ENCODE data around the gene CSNK2A3.
"Not testable (repeated sequence)": the region's sequence is repeated elsewhere in the genome, so short reads cannot be mapped to it uniquely, and the experiment has no call there.

CSNK2A3 gene

GRCh38 chr11:11379661-11380060 is 26.6 kb upstream of the CSNK2A3 start:
- DNase-seq (ENCODE audit: low spot score) = no peak

GRCh38 chr11:11378184-11378940 is 25.3 kb upstream of the CSNK2A3 start:
- DNase-seq (ENCODE audit: low spot score) = no peak

- no peak for DNase-seq (ENCODE audit: low spot score)
These were observed 21.5 kb upstream of the CSNK2A3 start for GRCh38 chr11:11374358-11375148.

GRCh38 chr11:11373934-11374333 is 20.9 kb upstream of the CSNK2A3 start:
- no peak for DNase-seq (ENCODE audit: low spot score)

- no peak for DNase-seq (ENCODE audit: low spot score)
These were observed 19.4 kb upstream of the CSNK2A3 start for GRCh38 chr11:11372461-11372860.

GRCh38 chr11:11370962-11371303 is 17.9 kb upstream of the CSNK2A3 start:
- no peak for DNase-seq (ENCODE audit: low spot score)

- no peak for DNase-seq (ENCODE audit: low spot score)
These were observed 17.4 kb upstream of the CSNK2A3 start for GRCh38 chr11:11370255-11370961.

- no peak for DNase-seq (ENCODE audit: low spot score)
These were observed 13.7 kb upstream of the CSNK2A3 start for GRCh38 chr11:11366793-11367192.

- DNase-seq (ENCODE audit: low spot score) = no peak
These were observed 10.6 kb upstream of the CSNK2A3 start for GRCh38 chr11:11363674-11364073.

- DNase-seq (ENCODE audit: low spot score) = no peak
These were observed 6.6 kb upstream of the CSNK2A3 start for GRCh38 chr11:11359611-11360010.

GRCh38 chr11:11356842-11357241 is 3.8 kb upstream of the CSNK2A3 start:
- DNase-seq (ENCODE audit: low spot score) = no peak

- DNase-seq (ENCODE audit: low spot score) = not testable (repeated sequence)
These were observed 1.2 kb downstream of the CSNK2A3 start for GRCh38 chr11:11351851-11352250.

- no peak for DNase-seq (ENCODE audit: low spot score)
These were observed 1.9 kb downstream of the CSNK2A3 start for GRCh38 chr11:11351042-11351586.

- DNase-seq (ENCODE audit: low spot score) = no peak
These were observed 3.1 kb downstream of the CSNK2A3 start for GRCh38 chr11:11349870-11350337.

GRCh38 chr11:11349106-11349825 is 3.8 kb downstream of the CSNK2A3 start:
- no peak for DNase-seq (ENCODE audit: low spot score)

- no peak for DNase-seq (ENCODE audit: low spot score)
These were observed 4.7 kb downstream of the CSNK2A3 start for GRCh38 chr11:11348303-11348702.

GRCh38 chr11:11347592-11347991 is 5.5 kb downstream of the CSNK2A3 start:
- no peak for DNase-seq (ENCODE audit: low spot score)

GRCh38 chr11:11346303-11346702 is 6.7 kb downstream of the CSNK2A3 start:
- no peak for DNase-seq (ENCODE audit: low spot score)

GRCh38 chr11:11345099-11345498 is 8.0 kb downstream of the CSNK2A3 start:
- no peak for DNase-seq (ENCODE audit: low spot score)

GRCh38 chr11:11344045-11344444 is 9.0 kb downstream of the CSNK2A3 start:
- DNase-seq (ENCODE audit: low spot score) = no peak

- DNase-seq (ENCODE audit: low spot score) = no peak
These were observed 14.7 kb downstream of the CSNK2A3 start for GRCh38 chr11:11338304-11338703.

- DNase-seq (ENCODE audit: low spot score) = no peak
These were observed 16.4 kb downstream of the CSNK2A3 start for GRCh38 chr11:11336664-11337063.
